HepG2 (cell line): ENCODE measurements around the gene KDM3B. TPM values are rescaled to one million over a fixed set of nuclear protein-coding genes. Genes with fewer than 3 reads are reported as not detected.
A peak's percentile ranks its signal among the peaks of the same experiment; 100 is the strongest.

Experiments
- CTCF ChIP-seq: sonication (generic); formaldehyde crosslinking; IDR thresholded peaks from 2 replicates; pipeline ENCODE4 v1.5.0; 2020; ENCODE audit warnings: mild to moderate bottlenecking, missing genetic modification reagents, moderate library complexity
- HNF1A ChIP-seq, 2 experiments: sonication (generic) in 1 of 2; formaldehyde crosslinking in 1 of 2; IDR thresholded peaks; 2 replicates each; pipeline versions ENCODE4 v1.4.0 to v1.6.1; 2016 to 2020; ENCODE audit warnings: borderline replicate concordance in 1 of 2, low read depth in 1 of 2, mild to moderate bottlenecking in 1 of 2, missing genetic modification reagents in 1 of 2
- NFYB ChIP-seq: sonication (generic); formaldehyde crosslinking; IDR thresholded peaks from 2 replicates; pipeline ENCODE4 v1.4.0; 2020; ENCODE audit warnings: missing genetic modification reagents
- RXRB ChIP-seq: IDR thresholded peaks from 2 replicates; pipeline ENCODE4 v1.6.1; 2016; ENCODE audit warnings: borderline replicate concordance, missing genetic modification reagents, missing compliant biosample characterization
- SAP130 ChIP-seq: IDR thresholded peaks from 2 replicates; pipeline ENCODE4 v1.6.1; 2016; ENCODE audit warnings: low read depth
- TBX3 ChIP-seq: fragments of 450-650 bp; IDR thresholded peaks from 2 replicates; pipeline ENCODE4 v1.6.1; 2017; ENCODE audit warnings: antibody characterized with exemption, mild to moderate bottlenecking, inconsistent platforms, borderline replicate concordance
- THAP8 ChIP-seq: sonication (generic); formaldehyde crosslinking; IDR thresholded peaks from 2 replicates; pipeline ENCODE4 v1.5.1; 2020; ENCODE audit warnings: missing genetic modification reagents, mild to moderate bottlenecking, borderline replicate concordance
- ZNF607 ChIP-seq: sonication (generic); formaldehyde crosslinking; IDR thresholded peaks from 2 replicates; pipeline ENCODE4 v1.5.1; 2020; ENCODE audit warnings: missing genetic modification reagents, mild to moderate bottlenecking, borderline replicate concordance
- polyA plus RNA-seq, 8 experiments: library from polyadenylated mRNA; depleted of rRNA in 3 of 8; stranded (reverse) in 7 of 8; unstranded in 1 of 8; fragments of >200 nt; fragmentation: Illumina TruSeq in 4 of 8; extraction: Trizol in 4 of 8; gene quantifications; 2 replicates each; pipeline versions ENCODE4 v1.2.1 to v1.2.3, GENCODE V29; 2011 to 2016; ENCODE audit warnings: low read depth in 4 of 8, missing spikeins in 1 of 8, mixed read lengths in 1 of 8; ENCODE audit not compliant: insufficient read depth in 1 of 8
- total RNA-seq, 5 experiments: library from RNA; depleted of rRNA; stranded (reverse); fragments of >200 nt; fragmentation: Illumina TruSeq; extraction: Trizol; gene quantifications; 2 replicates each; pipeline ENCODE4 v1.2.3, GENCODE V29; 2016; ENCODE audit warnings: low read depth in 1 of 5
- TF ChIP-seq, protein P1 (sequence below): sonication (generic); formaldehyde crosslinking; IDR thresholded peaks from 2 replicates; pipeline ENCODE4 v1.4.0; 2020; ENCODE audit warnings: mild to moderate bottlenecking, missing genetic modification reagents
- TF ChIP-seq, protein P2 (sequence below): sonication (generic); formaldehyde crosslinking; IDR thresholded peaks from 2 replicates; pipeline ENCODE4; 2020; ENCODE audit warnings: missing genetic modification reagents, mild to moderate bottlenecking, borderline replicate concordance
- TF ChIP-seq, protein P3 (sequence below), 2 experiments: sonication (generic) in 1 of 2; formaldehyde crosslinking in 1 of 2; IDR thresholded peaks; 2 replicates each; pipeline versions ENCODE4 v1.5.1 to v1.6.1; 2011 to 2020; ENCODE audit warnings: borderline replicate concordance in 1 of 2, low read depth in 1 of 2, low read length in 1 of 2, mild to moderate bottlenecking in 1 of 2, missing genetic modification reagents in 1 of 2, moderate library complexity in 1 of 2

KDM3B gene
- total and polyA plus RNA-seq, 2 of the 13 experiments (the other 11 are each of a cell fraction or from before 2014, with no cell fraction given) = 19.7 to 34.3 TPM

DNA sequence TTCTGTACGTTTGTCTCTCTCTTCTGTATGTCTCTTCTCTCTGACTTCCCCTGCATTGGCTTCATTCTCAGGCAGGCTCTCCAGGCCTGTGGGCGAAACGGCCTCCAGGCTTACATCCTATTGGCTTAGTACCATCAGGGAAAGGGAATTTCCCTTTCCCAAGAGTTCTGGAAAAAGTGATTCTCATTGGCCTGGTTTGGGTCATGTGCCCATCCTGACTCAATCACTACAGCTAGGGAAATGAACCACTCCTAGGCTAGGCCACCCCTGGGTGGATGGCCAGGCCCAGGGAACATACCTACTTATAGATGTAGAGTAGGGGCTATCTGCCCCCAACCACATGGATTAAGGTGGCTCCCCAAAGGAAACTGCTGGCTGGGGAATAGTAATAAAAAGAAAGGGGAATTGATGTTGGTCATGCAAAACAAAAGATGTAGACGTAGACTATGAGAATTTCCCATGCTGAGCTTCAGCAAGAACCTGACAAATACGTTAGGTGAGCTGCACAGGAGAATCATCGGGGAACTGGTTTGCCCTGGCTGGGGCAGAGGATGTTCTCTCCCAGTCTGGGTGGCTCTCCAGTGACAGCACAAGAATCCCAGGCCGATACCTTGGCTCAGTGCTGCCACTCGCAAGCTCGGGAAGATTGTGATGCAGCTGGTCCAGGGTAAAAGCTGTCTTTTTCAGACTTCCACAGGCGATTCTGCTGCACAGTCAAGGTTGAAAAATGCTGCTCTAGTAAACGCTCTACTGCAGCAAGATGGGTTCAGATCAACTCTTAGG is 109.0 kb downstream of the KDM3B start (continued):
- TF ChIP-seq, protein P1, sequence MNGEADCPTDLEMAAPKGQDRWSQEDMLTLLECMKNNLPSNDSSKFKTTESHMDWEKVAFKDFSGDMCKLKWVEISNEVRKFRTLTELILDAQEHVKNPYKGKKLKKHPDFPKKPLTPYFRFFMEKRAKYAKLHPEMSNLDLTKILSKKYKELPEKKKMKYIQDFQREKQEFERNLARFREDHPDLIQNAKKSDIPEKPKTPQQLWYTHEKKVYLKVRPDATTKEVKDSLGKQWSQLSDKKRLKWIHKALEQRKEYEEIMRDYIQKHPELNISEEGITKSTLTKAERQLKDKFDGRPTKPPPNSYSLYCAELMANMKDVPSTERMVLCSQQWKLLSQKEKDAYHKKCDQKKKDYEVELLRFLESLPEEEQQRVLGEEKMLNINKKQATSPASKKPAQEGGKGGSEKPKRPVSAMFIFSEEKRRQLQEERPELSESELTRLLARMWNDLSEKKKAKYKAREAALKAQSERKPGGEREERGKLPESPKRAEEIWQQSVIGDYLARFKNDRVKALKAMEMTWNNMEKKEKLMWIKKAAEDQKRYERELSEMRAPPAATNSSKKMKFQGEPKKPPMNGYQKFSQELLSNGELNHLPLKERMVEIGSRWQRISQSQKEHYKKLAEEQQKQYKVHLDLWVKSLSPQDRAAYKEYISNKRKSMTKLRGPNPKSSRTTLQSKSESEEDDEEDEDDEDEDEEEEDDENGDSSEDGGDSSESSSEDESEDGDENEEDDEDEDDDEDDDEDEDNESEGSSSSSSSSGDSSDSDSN = no peak
- TF ChIP-seq SAP130 (CRISPR knock-in tag) = 0 out of 2 replicates have a peak, but pooled peaks have one; percentile 14
- TF ChIP-seq, protein P2, sequence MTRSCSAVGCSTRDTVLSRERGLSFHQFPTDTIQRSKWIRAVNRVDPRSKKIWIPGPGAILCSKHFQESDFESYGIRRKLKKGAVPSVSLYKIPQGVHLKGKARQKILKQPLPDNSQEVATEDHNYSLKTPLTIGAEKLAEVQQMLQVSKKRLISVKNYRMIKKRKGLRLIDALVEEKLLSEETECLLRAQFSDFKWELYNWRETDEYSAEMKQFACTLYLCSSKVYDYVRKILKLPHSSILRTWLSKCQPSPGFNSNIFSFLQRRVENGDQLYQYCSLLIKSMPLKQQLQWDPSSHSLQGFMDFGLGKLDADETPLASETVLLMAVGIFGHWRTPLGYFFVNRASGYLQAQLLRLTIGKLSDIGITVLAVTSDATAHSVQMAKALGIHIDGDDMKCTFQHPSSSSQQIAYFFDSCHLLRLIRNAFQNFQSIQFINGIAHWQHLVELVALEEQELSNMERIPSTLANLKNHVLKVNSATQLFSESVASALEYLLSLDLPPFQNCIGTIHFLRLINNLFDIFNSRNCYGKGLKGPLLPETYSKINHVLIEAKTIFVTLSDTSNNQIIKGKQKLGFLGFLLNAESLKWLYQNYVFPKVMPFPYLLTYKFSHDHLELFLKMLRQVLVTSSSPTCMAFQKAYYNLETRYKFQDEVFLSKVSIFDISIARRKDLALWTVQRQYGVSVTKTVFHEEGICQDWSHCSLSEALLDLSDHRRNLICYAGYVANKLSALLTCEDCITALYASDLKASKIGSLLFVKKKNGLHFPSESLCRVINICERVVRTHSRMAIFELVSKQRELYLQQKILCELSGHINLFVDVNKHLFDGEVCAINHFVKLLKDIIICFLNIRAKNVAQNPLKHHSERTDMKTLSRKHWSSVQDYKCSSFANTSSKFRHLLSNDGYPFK (CRISPR knock-in tag) = no peak
- no peak for TF ChIP-seq RXRB (CRISPR knock-in tag)
- TF ChIP-seq, protein P3, sequence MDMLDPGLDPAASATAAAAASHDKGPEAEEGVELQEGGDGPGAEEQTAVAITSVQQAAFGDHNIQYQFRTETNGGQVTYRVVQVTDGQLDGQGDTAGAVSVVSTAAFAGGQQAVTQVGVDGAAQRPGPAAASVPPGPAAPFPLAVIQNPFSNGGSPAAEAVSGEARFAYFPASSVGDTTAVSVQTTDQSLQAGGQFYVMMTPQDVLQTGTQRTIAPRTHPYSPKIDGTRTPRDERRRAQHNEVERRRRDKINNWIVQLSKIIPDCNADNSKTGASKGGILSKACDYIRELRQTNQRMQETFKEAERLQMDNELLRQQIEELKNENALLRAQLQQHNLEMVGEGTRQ (IDR thresholded peaks at IDR 0.05; ENCODE audit: low read depth, low read length) = peak; percentile 81
- TF ChIP-seq, protein P3 (CRISPR knock-in tag; IDR thresholded peaks at IDR 0.05; ENCODE audit: borderline replicate concordance) = peak; percentile 79; the same call in 1 of the 2 replicates
- TF ChIP-seq HNF1A (IDR thresholded peaks at IDR 0.05; ENCODE audit: low read depth) = no peak
- TF ChIP-seq HNF1A (CRISPR knock-in tag; IDR thresholded peaks at IDR 0.05; ENCODE audit: borderline replicate concordance) = no peak
- TF ChIP-seq THAP8 (CRISPR knock-in tag) = no peak
- TF ChIP-seq TBX3 = no peak
- peak; percentile 34 for TF ChIP-seq NFYB
- 0 out of 2 replicates have a peak, but pooled peaks have one; percentile 5 for TF ChIP-seq CTCF
- no peak for TF ChIP-seq ZNF607 (CRISPR knock-in tag)
